C4-2B (cell line): ENCODE results near the gene ACOX2.
A peak's percentile ranks its signal among the peaks of the same experiment; 100 is the strongest.

Experiments used
- H3K27ac ChIP-seq: fragments of 450-650 bp; 2 replicates; pipeline ENCODE4 v1.5.1; 2017
- CTCF ChIP-seq: fragments of 450-650 bp; conservative IDR thresholded peaks from 2 replicates; pipeline ENCODE4 v1.5.1; 2017; ENCODE audit warnings: mild to moderate bottlenecking
- ZFX ChIP-seq: fragments of 450-650 bp; IDR thresholded peaks from 2 replicates; pipeline ENCODE4 v1.6.1; 2017

The ACOX2 gene

GRCh38 chr3:58551636-58552180 lies 14.7 kb upstream of the ACOX2 start:
- H3K27ac ChIP-seq, result no peak overlapping the region
- TF ChIP-seq ZFX (no peak), CTCF (no peak)

- TF ChIP-seq CTCF (no peak), ZFX (no peak)
- no peak overlapping the region for H3K27ac ChIP-seq
Measured at GRCh38 chr3:58544541-58544940, 7.6 kb upstream of the ACOX2 start.

- TF ChIP-seq CTCF (no peak), ZFX (no peak)
- no peak overlapping the region for H3K27ac ChIP-seq
Measured at GRCh38 chr3:58540176-58540858, 3.3 kb upstream of the ACOX2 start.

- no peak overlapping the region for H3K27ac ChIP-seq
- TF ChIP-seq CTCF (no peak), ZFX (no peak)
Measured at GRCh38 chr3:58539626-58540025, 2.6 kb upstream of the ACOX2 start.

GRCh38 chr3:58537412-58538301 lies 667 bp upstream of the ACOX2 start:
- H3K27ac ChIP-seq, result peak overlapping the region; percentile 61; the same call in 1 of the 2 replicates
- TF ChIP-seq CTCF, result no peak
- no peak for TF ChIP-seq ZFX

- TF ChIP-seq ZFX (no peak), CTCF (no peak)
- peak overlapping the region; percentile 61; the same call in 1 of the 2 replicates for H3K27ac ChIP-seq
Measured at GRCh38 chr3:58535531-58536500, 1.2 kb downstream of the ACOX2 start.
